GM11168 (cell line): ENCODE data around the gene GPC5.
"Not testable (repeated sequence)": the region's sequence is repeated elsewhere in the genome, so short reads cannot be mapped to it uniquely, and the experiment has no call there.

Source experiments
- in situ Hi-C: fragments of 300-500 bp; cut with MboI; formaldehyde crosslinking; loops from one replicate; pipeline ENCODE4 v1.12.0; 2022; ENCODE audit warnings: low sequenced_read_pairs; ENCODE audit not compliant: unreplicated experiment

GPC5 gene

GRCh38 chr13:92807966-92808365, 1409.5 kb downstream of the GPC5 start:
- in situ Hi-C loops, result no loop called here

- in situ Hi-C loops, result no loop called here
These were observed 1422.9 kb downstream of the GPC5 start for GRCh38 chr13:92821324-92821723.

- in situ Hi-C loops, result no loop called here
These were observed 1424.6 kb downstream of the GPC5 start for GRCh38 chr13:92823059-92823458.

GRCh38 chr13:92825938-92826596, 1427.6 kb downstream of the GPC5 start:
- in situ Hi-C loops, result no loop called here

- in situ Hi-C loops, result no loop called here
These were observed 1429.1 kb downstream of the GPC5 start for GRCh38 chr13:92827503-92827902.

- in situ Hi-C loops, result no loop called here
These were observed 1431.5 kb downstream of the GPC5 start for GRCh38 chr13:92829930-92830329.

- in situ Hi-C loops, result no loop called here
These were observed 1432.4 kb downstream of the GPC5 start for GRCh38 chr13:92830821-92831220.

- in situ Hi-C loops, result no loop called here
These were observed 1434.7 kb downstream of the GPC5 start for GRCh38 chr13:92833071-92833470.

GRCh38 chr13:92836171-92836570, 1437.8 kb downstream of the GPC5 start:
- in situ Hi-C loops, result no loop called here

- in situ Hi-C loops, result no loop called here
These were observed 1440.4 kb downstream of the GPC5 start for GRCh38 chr13:92838786-92839185.

GRCh38 chr13:92842145-92842544, 1443.7 kb downstream of the GPC5 start:
- in situ Hi-C loops, result no loop called here

GRCh38 chr13:92843549-92843948, 1445.1 kb downstream of the GPC5 start:
- in situ Hi-C loops, result no loop called here

GRCh38 chr13:92849381-92849780, 1451.0 kb downstream of the GPC5 start:
- in situ Hi-C loops, result no loop called here

- in situ Hi-C loops, result no loop called here
These were observed 1466.3 kb downstream of the GPC5 start for GRCh38 chr13:92864584-92865284.

GRCh38 chr13:92873029-92873428, 1474.6 kb downstream of the GPC5 start:
- in situ Hi-C loops, result no loop called here

- in situ Hi-C loops, result no loop called here
These were observed 1488.2 kb downstream of the GPC5 start for GRCh38 chr13:92886535-92887077.

GRCh38 chr13:92894447-92894846, 1496.0 kb downstream of the GPC5 start:
- in situ Hi-C loops, result no loop called here

GRCh38 chr13:92896842-92897241, 1498.4 kb downstream of the GPC5 start:
- in situ Hi-C loops, result no loop called here

- in situ Hi-C loops, result not testable (repeated sequence)
These were observed 1500.5 kb downstream of the GPC5 start for GRCh38 chr13:92898946-92899345.

- in situ Hi-C loops, result no loop called here
These were observed 1502.0 kb downstream of the GPC5 start for GRCh38 chr13:92900446-92900845.

GRCh38 chr13:92901739-92902138, 1503.3 kb downstream of the GPC5 start:
- in situ Hi-C loops, result no loop called here

GRCh38 chr13:92912629-92913028, 1514.2 kb downstream of the GPC5 start:
- in situ Hi-C loops, result no loop called here
